H1 (cell line): ENCODE results near the gene ACBD4. TPM values are rescaled to one million over a fixed set of nuclear protein-coding genes. Genes with fewer than 3 reads are reported as not detected.

ENCODE experiments used
- BCL11A ChIP-seq, 2 experiments: IDR thresholded peaks; one replicate each; pipeline ENCODE4 v1.6.1; 2011; ENCODE audit warnings: low read depth in 2 of 2, low read length in 2 of 2, mild to moderate bottlenecking in 2 of 2
- NANOG ChIP-seq: IDR thresholded peaks from 2 replicates; pipeline ENCODE4 v1.6.1; 2011; ENCODE audit warnings: low read length, low read depth, mild to moderate bottlenecking, inconsistent platforms; ENCODE audit not compliant: insufficient read depth, poor library complexity, severe bottlenecking
- POLR2A ChIP-seq, 2 experiments: IDR thresholded peaks; 1 replicate in 1 of 2; 2 replicates in 1 of 2; pipeline ENCODE4 v1.6.1; 2011; ENCODE audit warnings: low read depth in 2 of 2, low read length in 2 of 2, mild to moderate bottlenecking in 2 of 2; ENCODE audit errors: control extremely low read depth in 1 of 2
- polyA plus RNA-seq, 7 experiments: library from polyadenylated mRNA; depleted of rRNA in 3 of 7; stranded (reverse) in 5 of 7; unstranded in 2 of 7; fragments of >200 nt in 5 of 7; fragments of 200-250 nt in 2 of 7; gene quantifications; 1 replicate in 5 of 7; 2 replicates in 1 of 7; 4 replicates in 1 of 7; pipeline versions ENCODE4 v1.2.1 to v1.2.3, GENCODE V29; 2011 to 2013; ENCODE audit warnings: missing spikeins in 2 of 7, mixed read lengths in 2 of 7
- total RNA-seq: library from RNA; stranded (reverse); fragmentation: NEBNext Ultra II Directional; extraction: Animal tissue kit (Norgen Biotek cat#: 25700); gene quantifications from 2 replicates; pipeline ENCODE4 v1.2.1, GENCODE V29; 2021

Gene ACBD4
- total and polyA plus RNA-seq, 2 of the 8 experiments (the other 6 are each of a cell fraction or from before 2014, with no cell fraction given): 7.3 to 10.7 TPM

GRCh38 chr17:45149037-45149668 lies 13.7 kb downstream of the ACBD4 start (continued):
- TF ChIP-seq BCL11A (IDR thresholded peaks at IDR 0.05; ENCODE audit: low read depth in 2 of 2, low read length in 2 of 2) (no peak), NANOG (no peak), POLR2A (IDR thresholded peaks at IDR 0.05; ENCODE audit: control extremely low read depth in 1 of 2, low read depth in 2 of 2, low read length in 2 of 2) (no peak)
